ENCODE data around the gene CD93.

Gene CD93

DNA sequence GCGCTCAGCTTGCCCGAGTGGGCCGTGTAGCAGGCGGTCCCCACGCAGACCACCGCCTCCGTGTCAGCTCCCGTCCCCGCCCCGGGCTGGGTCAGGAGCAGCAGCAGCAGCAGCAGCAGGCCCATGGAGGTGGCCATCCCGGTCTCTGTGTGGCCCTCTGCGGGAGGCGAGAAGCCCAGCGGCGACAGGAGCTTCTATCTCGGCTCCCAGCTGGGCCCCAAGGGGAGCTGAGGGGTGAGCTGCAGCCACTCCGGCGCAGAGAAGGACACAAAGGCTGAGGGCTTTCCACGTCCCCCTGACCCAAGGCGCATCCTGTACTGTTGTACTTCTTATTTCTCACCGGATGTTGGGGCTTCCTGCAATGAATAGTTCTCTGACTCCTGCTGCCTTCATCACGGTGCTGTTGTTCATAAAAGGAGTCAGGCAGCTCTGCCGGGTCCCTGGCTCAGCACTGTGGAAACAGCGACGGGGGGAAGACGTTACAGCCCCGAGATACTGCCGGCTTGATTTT lies at the start of gene CD93:
Gene CD93 (minus strand): TSS at position 269 of the 511 bp plus-strand sequence. CDS start 132 bp downstream, at position 137.
- no peak for DNase-seq (ENCODE audit: low read depth)

DNA sequence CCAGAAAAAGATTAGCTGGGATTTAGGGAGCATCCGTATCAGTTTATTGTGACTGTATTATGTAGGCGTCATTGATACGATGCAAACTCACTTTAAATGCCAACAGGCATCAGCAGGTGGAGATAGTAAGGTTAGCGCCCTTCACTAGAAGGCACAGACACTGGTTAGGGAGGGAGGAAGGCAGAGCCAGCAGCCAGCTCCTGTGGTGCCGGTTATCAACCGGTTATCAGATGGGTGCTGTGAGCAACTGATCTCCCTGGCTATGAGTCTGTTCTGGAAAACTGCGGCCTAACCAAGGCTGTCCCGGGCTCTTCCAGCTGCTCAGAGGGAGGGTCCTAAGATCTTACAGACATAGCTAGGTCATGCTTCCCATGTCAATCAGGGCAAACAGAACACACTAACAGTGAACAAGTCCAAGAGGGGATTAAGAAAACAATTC lies 47.5 kb upstream of the CD93 start:
- no peak for DNase-seq (ENCODE audit: low read depth)

- no peak for DNase-seq (ENCODE audit: low read depth)
These were observed 46.9 kb upstream of the CD93 start for GRCh38 chr20:23132930-23133559.

DNA sequence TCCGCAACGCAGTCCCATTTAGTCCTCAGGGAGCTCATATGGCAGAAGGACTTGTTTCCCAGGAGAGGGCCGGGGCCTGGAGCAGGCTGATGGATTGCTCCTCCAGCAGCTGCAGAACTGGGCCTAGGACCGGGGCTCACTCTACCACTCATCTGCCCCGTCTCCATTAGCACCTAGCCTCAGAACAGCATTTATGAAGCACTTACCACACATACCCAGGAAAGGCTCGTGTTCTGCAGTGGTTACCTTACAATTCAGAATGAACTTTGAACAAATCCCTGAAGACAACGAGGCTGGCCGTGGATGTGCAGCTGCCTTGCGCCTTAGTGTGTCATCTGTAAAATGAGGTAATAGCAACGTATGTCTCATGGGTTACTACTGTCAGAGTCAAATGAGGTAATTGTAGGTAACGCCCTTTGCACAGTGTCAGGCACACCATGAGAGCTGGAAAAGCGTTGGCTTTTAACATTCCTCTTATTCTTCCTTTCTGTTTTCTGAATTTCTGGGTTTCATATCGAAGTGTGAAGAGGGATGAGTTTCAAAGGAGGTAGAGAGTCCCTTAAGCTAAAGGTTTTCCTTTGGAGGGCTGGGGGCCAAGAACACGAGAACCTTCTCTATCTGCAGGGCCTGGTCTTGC lies 46.3 kb upstream of the CD93 start:
- no peak for DNase-seq (ENCODE audit: low read depth)

DNA sequence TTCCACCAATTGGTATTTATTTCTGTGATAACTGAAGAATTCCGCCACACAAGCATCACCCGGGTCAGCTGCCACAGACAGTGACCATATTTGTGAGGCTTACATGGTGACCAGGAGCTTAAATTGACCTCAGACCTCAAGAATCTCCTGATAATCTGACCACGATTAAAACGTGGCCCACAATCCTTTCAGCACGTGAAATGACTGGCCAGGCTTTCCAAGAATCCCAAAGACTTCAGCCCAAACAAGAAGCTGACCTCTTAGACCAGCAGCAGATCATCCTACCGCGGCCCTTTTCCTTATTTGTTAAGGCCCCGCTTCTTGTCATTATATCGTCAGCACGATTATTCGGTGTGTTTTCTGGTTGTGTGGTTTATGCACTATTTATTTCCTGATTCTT lies 45.6 kb upstream of the CD93 start:
- no peak for DNase-seq (ENCODE audit: low read depth)

GRCh38 chr20:23130622-23131140 lies 44.6 kb upstream of the CD93 start:
- no peak for DNase-seq (ENCODE audit: low read depth)

- DNase-seq (ENCODE audit: low read depth): no peak
These were observed 43.9 kb upstream of the CD93 start for GRCh38 chr20:23129891-23130621.

DNA sequence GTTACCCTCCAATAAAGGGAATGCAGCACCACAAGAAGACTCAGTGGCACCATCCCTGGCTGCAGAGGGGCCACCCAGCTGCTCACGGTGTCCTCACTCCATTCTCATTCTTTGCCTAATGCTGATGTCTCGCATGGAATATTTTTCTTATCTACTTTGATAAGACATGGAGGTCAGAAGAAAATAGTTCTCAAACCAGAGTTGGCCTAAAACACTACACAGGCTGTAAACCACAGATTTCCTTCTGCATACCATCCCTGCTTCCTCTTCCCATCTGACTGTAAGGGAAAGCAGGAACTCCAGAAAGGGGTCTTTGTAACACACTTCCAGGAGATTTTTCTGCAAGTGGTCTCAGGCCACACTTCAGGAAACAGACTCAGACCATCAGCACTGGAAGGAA lies 43.1 kb upstream of the CD93 start:
- DNase-seq (ENCODE audit: low read depth): no peak

- no peak for DNase-seq (ENCODE audit: low read depth)
These were observed 42.5 kb upstream of the CD93 start for GRCh38 chr20:23128461-23129125.

- no peak for DNase-seq (ENCODE audit: low read depth)
These were observed 41.6 kb upstream of the CD93 start for GRCh38 chr20:23127506-23128279.

- DNase-seq (ENCODE audit: low read depth): no peak
These were observed 40.3 kb upstream of the CD93 start for GRCh38 chr20:23126281-23127061.

- no peak for DNase-seq (ENCODE audit: low read depth)
These were observed 39.6 kb upstream of the CD93 start for GRCh38 chr20:23125625-23126191.

DNA sequence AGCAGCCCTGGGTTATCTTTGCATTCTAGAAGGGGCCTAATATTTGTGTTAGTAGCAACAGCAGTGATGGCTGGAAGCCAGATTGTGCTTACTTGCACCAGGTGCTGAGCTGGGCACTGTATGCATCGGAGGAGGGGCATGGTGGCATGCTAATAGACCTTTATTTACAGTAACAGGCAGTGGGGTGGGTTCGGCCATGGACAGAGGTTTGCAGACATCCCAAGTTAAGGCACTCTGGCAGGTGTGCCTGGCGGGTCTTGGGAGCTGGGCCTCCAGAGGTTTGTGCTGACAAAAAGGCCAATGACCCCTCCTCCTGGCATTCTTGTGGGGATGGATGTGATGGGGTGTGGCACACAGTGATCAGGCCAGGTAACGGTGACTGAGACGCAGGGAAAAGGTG lies 39.0 kb upstream of the CD93 start:
- DNase-seq (ENCODE audit: low read depth): no peak

GRCh38 chr20:23123886-23124285 lies 37.8 kb upstream of the CD93 start:
- DNase-seq (ENCODE audit: low read depth): no peak

GRCh38 chr20:23122796-23123655 lies 36.9 kb upstream of the CD93 start:
- no peak for DNase-seq (ENCODE audit: low read depth)

DNA sequence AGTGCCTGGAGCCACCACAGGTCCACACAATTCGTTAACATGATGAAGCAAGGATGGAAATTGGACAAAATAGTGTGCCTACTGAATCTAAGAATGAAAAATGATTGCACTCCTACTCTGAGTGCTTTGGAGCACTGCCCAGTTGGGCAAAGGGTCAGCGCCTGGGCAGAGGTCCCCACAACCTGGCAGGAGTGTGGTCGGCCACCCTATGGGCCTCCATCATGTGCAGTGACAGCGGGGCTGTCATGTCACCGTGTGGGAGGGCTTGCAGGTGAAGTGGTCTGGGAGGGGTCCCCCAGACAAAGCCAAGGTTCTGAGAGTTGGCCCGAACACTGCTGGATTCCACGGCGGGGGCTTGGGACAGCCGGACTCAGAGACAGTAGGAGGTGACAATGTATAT lies 36.2 kb upstream of the CD93 start:
- no peak for DNase-seq (ENCODE audit: low read depth)

DNA sequence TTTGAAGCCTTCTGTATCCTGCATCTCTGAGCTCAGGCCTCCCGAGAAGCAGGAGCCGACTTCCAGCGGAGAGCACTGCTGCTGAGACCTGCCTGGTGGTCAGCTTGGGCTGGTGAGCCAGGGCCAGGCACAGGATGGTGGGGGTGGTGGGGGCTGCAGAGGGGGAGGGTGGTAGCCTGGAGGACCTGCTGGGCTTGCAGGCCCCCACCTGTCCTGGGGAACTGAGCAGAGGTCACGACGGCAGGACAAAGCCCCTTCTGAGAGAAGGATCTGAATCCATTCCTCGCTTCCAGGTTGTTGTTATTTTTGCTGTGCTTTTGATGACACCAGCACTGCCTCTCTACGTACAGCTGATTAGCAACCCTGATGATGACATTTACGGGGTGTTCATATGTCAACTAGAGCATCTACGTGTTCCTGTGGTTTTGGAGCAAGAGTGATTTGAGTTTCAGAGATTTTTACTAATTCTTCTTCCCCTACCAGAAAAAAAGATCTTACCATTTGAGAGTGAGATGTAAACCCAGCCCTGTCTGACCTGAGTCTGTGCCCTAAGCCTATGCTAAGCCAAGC lies 35.7 kb upstream of the CD93 start:
- DNase-seq (ENCODE audit: low read depth): no peak

DNA sequence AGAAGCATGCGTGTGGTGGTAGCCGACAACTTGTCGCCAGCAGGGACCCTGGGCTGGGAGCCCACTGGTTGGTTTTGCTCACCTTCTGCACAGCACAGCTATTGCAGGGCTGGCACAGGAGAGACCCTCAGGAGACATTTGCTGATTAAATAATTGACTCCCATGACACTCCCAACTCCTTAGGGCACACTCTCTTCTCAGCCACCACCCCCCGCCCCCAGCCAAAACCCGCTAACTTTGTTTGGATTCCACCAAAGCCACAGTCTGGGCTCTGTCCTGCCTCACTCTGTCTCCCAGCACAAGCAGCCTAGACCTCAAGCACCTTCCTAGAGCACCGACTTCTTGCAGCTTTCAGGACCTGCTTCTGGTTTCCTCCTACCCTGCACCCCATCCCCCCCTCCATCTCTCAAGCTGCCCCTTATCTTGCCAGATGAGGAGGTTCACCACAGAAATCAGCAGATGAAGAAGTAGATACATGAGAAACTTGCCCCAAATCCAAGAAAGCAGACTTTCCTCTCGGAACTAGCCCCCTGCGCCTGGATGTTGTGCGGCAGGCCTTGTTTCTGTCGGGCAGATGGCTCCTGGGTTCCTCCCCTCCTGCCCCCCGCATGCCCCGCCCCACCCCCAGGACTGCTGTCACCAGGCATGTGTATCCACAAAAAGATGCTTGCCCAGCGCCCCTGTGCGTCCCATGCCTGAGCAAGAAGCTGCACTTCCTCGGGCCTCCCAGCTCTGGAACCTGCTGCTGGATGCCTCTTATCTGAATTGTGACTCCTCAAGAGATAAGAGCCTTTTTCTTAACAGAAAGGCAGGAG lies 35.0 kb upstream of the CD93 start:
- DNase-seq (ENCODE audit: low read depth): no peak

All from activated T-cell treated with anti-CD3 and anti-CD28 coated beads for 1 hour (primary cell).